Left kidney (tissue), 2 donors: ENCODE data around the gene LDB2. TPM values are rescaled to one million over a fixed set of nuclear protein-coding genes. Genes with fewer than 3 reads are reported as not detected.
A peak's percentile ranks its signal among the peaks of the same experiment; 100 is the strongest.

Source experiments
- DNase-seq: peaks from one replicate; pipeline ENCODE4 v3.0.0-alpha.2; 2013
- polyA plus RNA-seq: library from polyadenylated mRNA; unstranded; fragments of 120-200 nt; gene quantifications from one replicate; pipeline ENCODE4 v1.2.1, GENCODE V29; 2013; ENCODE audit not compliant: insufficient read length

LDB2 gene
- polyA plus RNA-seq, 1 donor, result 87.8 TPM

- peak; percentile 31 for DNase-seq
These were observed 53.4 kb downstream of the LDB2 start for GRCh38 chr4:16844816-16845586.

DNA sequence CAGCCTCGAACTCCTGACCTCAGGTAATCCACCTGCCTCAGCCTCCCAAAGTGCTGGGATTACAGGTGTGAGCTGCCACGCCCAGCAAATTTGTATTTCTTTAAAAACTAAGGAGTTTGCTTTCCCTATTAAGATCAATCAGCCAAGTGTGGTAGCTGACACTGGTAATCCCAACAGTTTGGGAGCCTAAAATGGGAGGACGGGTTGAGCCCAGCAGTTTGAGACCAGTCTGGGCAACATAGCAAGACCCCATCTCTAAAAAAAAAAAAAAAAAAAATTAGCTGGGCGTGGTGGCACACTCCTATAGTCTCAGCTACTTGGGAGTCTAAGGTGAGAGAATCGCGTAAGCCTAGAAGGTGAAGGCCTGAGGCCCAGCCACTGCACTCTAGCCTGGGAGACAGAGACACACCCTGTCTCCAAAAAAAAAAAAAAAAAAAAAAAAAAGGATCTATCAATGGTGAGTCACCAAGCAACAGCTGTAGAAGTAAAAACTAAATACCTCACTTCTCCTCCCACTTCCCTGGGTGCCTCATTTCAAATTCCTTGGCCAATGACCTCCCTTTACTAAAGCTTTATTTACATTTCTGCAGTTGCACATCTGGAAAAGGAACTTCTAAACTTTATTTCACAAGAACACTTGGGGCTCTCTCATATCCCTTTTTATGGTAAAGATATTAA lies 54.5 kb downstream of the LDB2 start:
- no peak for DNase-seq

DNA sequence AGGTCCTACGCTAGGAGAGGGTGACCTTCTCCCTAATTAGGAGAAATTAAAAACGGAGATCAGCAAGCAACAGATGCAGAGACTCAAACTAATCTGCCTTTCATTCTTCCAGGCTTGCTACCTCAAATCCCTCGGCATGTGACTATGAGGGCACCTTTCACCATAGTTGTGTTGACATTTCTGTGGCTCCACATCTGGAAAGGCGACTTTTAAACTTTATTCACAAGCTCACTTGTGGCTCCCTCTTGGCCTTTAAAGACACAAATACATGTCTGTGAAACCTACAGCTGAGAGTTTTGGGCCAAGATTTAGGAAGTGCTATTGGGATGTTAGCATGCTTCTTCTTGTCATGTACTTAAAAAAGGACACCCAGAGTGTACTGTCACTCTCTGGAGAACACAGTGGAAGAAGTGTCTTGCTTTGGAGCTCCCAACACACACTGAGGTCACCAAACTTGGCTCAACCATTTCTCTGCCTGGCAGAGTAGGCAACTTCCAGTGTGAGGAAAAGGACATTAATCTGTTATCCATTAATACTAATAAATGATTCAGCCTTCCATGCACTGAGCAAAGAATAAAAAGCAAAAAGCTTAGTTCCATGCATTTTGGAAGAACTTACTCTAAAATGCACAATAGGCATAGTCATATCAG lies 60.1 kb downstream of the LDB2 start:
- DNase-seq, result no peak

DNA sequence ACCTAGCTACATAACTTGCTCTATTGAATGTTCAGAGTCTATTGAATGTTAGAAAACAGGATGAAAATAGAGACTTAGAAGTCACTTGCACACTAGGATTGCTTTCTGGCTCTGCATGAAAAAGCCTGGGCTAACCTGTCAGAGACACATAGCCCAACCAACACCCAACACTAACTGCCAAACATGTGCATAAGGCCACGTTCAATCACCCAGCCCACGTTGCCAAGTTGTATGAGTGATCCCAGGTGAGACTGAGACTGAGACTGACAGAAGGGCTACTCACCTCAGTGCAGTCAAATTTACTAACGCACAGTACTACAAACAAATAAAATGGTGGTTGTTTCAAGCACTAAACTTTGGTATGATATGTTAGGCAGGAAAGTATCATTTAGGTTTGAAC lies 61.0 kb downstream of the LDB2 start:
- DNase-seq, result no peak

DNA sequence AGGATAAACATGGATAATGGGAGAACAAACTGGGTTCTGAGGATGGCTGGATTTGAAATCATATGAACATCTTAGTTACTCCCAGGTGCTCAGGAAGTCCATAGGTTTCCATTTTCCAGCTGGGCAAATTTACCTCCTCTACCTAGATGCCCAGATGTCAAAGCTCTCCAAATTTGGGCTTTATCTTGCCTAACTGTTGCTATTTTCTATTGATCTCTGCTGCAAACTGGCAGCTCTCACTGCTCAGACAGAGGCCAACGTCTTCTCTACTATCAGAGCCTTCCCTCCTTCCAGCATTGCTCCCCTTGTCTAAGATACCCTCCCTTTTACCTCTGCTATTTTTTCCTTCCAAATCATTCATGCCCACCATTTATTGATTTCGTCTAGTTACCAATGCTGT lies 62.1 kb downstream of the LDB2 start:
- no peak for DNase-seq

GRCh38 chr4:16835597-16836247 lies 62.7 kb downstream of the LDB2 start:
- DNase-seq, result no peak

DNA sequence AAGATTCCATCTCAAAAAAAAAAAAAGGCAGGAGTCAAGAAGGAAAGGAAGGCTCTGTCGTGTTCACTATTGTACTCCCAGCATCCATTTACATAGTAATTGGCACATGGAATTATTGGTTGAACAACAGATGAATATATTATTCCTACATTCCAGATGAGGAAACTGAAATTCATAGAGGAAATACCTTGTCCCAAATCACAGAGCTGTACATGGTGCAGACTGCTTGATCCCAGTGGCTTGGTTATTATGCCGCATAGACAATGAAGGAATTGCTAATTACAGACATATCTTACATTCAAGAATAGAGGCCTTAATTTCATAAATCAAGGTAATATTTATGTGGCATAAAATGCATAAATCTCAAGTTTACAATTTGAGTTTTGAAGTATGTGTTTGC lies 63.6 kb downstream of the LDB2 start:
- no peak for DNase-seq

GRCh38 chr4:16833722-16834121 lies 64.7 kb downstream of the LDB2 start:
- no peak for DNase-seq

GRCh38 chr4:16830081-16830480 lies 68.4 kb downstream of the LDB2 start:
- DNase-seq, result no peak

DNA sequence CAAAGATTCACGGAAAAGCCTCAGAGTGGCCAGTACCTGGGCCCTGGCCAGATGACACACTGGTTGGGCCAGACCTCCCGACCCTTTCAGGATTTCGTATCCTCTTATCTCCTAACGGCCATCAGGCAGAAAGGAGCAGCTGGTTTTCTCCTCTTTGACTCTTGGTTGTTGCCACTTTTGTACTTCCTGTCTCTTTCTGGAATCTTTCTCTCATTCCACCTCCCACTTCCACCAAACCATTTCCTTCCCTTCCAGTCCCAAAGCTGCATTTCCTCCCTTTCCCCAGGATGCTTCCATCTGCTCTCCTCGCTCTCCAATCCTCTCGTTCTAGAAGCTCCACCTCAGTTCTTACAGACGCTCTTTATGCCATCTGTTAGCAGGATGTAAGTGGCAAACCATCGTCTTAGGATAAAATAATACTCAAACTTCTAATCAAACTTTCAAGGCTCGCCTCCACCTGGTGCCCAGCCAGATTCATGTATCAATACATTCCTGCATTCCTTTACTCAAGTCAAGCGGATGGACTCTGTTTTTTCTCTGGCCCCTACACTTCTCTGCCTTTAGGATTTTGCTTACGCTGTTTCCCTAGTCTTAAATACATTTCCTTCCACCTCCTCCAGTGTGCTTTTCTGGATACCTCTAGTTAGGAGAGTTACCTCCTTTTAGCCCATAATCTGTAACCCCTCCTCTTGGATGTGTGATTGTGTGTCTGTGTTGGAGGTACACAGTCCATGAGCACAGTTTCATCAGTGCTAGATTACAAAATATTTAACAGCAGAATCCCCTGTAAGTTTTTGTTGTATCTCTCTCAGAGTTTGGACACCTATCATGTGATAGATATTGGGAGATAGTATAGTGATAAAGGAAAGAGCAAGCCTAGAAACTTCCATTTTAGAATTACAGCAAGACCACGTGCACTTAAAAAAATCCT lies 70.4 kb downstream of the LDB2 start:
- no peak for DNase-seq

GRCh38 chr4:16827045-16827444 lies 71.4 kb downstream of the LDB2 start:
- no peak for DNase-seq

DNA sequence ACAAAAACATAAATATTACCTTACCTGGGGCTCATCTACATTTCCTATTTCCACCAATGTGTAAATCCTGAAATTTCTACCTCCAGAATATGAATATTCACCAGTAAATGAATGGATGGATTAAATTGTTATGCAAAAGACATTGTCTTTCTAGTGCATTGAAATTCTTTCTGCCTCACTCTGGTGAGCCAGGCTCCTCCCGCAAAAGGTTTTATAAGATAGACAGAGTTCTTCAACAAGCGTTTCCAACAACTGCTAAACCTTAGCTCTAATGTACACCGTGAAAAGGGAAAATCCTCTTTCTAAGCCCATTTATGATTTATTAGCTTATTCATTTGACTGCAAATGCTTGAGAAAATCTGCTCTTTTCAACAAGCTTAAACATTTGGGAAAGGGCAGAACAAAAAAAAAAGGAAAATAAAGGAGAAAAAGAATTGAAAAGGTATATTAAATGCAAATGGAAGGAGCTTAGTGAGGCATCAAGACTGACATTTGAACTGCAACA lies 72.0 kb downstream of the LDB2 start:
- no peak for DNase-seq

GRCh38 chr4:16824278-16824806 lies 74.1 kb downstream of the LDB2 start:
- no peak for DNase-seq

GRCh38 chr4:16820329-16820728 lies 78.1 kb downstream of the LDB2 start:
- DNase-seq, result no peak

DNA sequence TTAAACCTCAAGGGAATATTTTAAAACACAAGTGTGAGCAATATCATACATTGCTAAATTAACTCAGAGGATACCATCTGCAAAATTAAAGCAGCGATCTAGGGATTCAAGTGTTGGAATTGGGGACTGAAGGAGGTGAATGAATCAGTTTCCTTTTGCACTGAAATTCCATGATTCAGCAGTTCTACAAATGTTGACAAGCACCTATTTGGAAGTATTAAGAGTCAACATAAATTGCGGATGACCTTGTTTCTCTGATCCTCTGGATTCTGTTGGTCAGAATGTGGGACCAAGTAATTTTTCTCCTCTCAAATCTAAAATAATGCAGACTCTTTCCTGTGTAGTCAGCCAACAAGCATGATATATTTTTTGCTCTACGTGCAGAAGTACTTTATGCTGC lies 78.8 kb downstream of the LDB2 start:
- DNase-seq, result no peak

DNA sequence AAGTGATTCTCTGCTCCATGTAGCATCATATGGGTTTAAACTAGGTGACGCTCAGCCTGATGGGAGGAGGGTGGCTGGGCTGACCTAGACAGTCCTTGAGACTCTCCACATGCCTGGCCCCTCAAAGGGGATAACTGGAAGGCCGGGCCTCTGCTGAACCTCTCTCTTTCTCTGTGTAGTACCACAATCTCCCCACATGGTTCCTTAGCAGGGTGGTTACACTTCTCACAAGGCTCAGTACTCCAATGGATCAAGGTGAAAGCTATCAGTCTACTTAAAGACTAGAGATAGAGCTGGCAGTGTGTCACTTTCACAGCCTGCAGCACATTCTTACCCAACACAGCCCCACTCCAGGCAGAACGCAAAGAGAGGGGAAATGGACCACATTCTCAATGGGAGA lies 80.4 kb downstream of the LDB2 start:
- no peak for DNase-seq

- DNase-seq, result no peak
These were observed 81.2 kb downstream of the LDB2 start for GRCh38 chr4:16817286-16817685.

DNA sequence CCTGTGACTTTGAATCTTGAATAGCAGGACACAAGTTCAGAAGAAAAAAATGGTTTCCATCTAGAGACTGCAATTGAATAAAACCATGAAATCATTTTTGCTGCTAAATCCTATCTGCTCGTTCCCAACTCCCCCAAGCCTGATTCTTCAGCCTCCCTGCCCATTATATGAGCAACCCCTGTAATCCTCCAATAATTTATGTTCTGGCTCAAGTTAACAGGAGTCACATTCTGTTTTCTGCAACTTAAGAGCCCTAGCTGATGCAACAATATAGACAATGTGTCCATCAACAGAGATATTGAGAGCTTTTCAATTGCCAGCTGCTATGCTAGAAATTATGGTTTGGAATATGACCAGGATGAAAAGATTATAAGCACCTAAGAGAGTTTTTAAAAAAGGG lies 84.1 kb downstream of the LDB2 start:
- DNase-seq, result no peak

DNA sequence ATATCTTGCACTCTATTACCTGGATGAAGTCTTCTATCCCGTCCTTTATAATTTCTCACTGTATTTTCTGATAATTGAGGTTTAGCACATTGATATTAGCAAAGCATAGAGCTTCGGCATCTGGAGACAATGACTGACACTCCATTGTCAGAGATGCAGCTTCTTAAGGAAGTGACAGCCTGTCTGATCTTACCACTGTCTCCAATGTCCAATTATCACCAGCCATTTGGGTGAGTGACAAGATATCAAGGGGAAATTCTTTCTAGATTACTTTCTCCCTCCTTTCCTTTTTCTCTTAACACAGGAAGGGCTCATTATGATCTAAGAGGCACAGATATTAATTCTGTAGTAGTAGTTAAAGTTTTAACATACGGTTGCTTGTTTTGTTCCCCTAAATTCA lies 86.4 kb downstream of the LDB2 start:
- DNase-seq, result no peak

DNA sequence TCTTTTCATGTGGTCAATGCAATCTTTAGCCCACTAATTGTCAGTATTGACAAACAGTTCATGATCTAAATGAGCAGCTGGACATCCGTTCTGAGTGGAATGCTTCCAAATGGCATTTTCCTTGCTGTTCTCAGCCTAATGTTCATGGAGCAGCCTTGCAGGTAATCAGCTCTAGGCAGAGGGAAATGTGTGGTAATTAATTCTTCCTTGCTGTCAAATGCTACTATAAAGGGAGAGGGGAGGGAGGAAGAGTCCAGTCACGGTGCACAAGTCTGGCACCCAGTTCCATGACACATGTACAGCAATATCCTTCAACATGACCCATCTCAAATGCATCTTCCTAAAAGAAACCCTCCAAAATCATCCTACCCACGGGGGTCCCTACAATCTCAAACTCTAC lies 88.5 kb downstream of the LDB2 start:
- DNase-seq, result no peak

GRCh38 chr4:16809064-16809463 lies 89.4 kb downstream of the LDB2 start:
- no peak for DNase-seq
